ENCODE results near the gene TIMM10. TPM values are rescaled to one million over a fixed set of nuclear protein-coding genes. Genes with fewer than 3 reads are reported as not detected.

Gene TIMM10
- total and polyA plus RNA-seq, 2 donors (not counting 1 experiment from before 2014, with no cell fraction given) = 32.2 to 57.6 TPM

DNA sequence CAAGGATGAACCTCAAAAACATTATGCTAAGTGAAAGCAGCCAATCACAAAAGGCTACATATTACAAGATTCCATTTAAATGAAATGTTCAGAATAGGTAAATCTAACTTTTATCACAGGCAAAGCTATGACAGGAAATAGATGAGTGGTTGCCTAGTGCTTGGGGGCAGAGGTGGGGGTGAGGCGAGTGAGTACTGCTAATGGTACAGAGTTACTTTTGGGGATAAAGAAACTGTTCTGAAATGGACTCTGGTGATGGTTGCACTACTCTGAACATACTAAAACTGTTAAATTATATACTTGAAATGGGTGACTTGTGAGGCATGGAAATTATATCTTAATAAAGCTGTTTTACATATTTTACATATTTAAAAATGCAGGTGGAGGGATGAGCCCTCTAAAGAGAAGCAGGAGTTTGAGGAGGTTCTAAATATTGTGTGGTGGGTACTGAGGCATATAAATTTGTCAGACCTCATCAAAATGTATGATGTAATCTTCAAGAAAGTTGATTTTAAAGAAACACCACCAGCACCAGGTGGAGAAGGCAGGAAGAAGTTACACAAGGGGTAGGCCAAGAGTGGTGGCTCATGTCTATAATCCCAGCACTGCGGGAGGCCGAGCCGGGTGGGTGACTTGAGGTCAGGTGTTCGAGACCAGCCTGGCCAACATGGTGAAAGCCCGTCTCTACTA is 18.7 kb downstream of the TIMM10 start:
- H3K4me1 ChIP-seq (ENCODE audit: control insufficient read depth, extremely low read depth, insufficient read depth, low read length) = peaks cover 3% of the 10 kb centered on the region
- no peak overlapping the region for H3K4me3 ChIP-seq (replicated peaks in 1 of 4; ENCODE audit: control extremely low read depth in 1 of 4, insufficient read depth in 1 of 4, low read depth in 3 of 4, low read length in 4 of 4)
- peaks cover 3% of the 10 kb centered on the region for H3K36me3 ChIP-seq (ENCODE audit: control insufficient read depth, insufficient read depth, low read length)

DNA sequence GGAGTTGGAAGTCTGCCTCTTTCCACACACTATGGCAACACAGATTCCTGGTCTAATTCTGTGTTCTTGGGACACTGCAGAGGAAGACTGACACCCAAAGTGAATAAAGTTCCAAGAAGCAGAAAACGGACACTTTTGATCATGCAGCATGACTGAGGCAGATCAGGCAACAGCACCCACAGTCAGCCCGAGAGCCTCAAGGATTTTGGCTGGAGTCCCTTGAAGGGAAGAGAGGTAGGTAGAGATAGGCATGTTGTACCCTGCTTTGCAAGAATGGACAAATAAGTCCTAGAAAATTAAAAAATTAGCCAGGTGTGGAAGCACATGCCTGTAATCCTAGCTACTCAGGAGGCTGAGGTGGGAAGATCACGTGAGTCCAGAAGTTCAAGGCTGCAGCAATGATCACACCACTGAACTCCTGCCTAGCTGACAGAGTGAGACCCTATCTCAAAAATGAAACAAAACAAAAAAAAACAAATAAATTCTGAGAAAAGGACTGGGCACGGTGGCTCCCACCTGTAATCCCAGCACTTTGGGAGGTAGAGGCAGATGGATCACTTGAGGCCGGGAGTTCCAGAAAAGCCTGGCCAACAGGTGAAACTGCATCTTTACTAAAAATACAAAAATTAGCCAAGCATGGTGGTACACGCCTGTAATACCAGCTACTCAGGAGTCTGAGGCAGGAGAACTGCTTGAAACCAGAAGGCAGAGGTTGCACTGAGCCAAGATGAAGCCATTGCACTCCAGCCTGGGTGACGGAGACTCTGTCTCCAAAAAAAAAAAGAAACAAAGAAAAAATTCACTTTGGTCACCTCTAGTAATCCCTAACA is 22.0 kb downstream of the TIMM10 start:
- no peak overlapping the region for H3K4me3 ChIP-seq (replicated peaks in 1 of 4; ENCODE audit: control extremely low read depth in 1 of 4, insufficient read depth in 1 of 4, low read depth in 3 of 4, low read length in 4 of 4)
- H4K20me1 ChIP-seq (ENCODE audit: control insufficient read depth, extremely low read depth, insufficient read depth, low read length) = no peaks in the 10 kb centered on the region
- no peaks in the 10 kb centered on the region for H3K79me2 ChIP-seq (ENCODE audit: control insufficient read depth, insufficient read depth, low read length)
- H3K9ac ChIP-seq (ENCODE audit: insufficient read depth, low read length) = no peak overlapping the region
- H3K9me3 ChIP-seq (ENCODE audit: control insufficient read depth, insufficient read depth, low read depth, low read length) = no peaks in the 10 kb centered on the region
- H3K27ac ChIP-seq (ENCODE audit: insufficient read depth, low read length) = no peak overlapping the region
- H3K36me3 ChIP-seq (ENCODE audit: control insufficient read depth, insufficient read depth, low read length) = peaks cover 3% of the 10 kb centered on the region
- H3K4me2 ChIP-seq (ENCODE audit: extremely low read depth, insufficient read depth, low read length) = no peak overlapping the region
- H2AFZ ChIP-seq (ENCODE audit: low read length) = no peak overlapping the region
- H3K4me1 ChIP-seq (ENCODE audit: control insufficient read depth, extremely low read depth, insufficient read depth, low read length) = no peaks in the 10 kb centered on the region
- TF ChIP-seq, protein P1, sequence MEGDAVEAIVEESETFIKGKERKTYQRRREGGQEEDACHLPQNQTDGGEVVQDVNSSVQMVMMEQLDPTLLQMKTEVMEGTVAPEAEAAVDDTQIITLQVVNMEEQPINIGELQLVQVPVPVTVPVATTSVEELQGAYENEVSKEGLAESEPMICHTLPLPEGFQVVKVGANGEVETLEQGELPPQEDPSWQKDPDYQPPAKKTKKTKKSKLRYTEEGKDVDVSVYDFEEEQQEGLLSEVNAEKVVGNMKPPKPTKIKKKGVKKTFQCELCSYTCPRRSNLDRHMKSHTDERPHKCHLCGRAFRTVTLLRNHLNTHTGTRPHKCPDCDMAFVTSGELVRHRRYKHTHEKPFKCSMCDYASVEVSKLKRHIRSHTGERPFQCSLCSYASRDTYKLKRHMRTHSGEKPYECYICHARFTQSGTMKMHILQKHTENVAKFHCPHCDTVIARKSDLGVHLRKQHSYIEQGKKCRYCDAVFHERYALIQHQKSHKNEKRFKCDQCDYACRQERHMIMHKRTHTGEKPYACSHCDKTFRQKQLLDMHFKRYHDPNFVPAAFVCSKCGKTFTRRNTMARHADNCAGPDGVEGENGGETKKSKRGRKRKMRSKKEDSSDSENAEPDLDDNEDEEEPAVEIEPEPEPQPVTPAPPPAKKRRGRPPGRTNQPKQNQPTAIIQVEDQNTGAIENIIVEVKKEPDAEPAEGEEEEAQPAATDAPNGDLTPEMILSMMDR (conservative IDR thresholded peaks at IDR 0.05 in 1 of 2, IDR thresholded peaks at IDR 0.05 in 1 of 2; ENCODE audit: low read depth in 1 of 2, low read length in 2 of 2) = no peak
- TF ChIP-seq EZH2 (IDR thresholded peaks at IDR 0.05; ENCODE audit: low read length, missing control alignments) = no peak
- DNase-seq (ENCODE audit: low read depth in 2 of 2) = no peak
- H3K27me3 ChIP-seq (ENCODE audit: control insufficient read depth, insufficient read depth, low read length) = no peaks in the 10 kb centered on the region

More for the DNA sequence above, 18.7 kb downstream of the TIMM10 start:
- no peaks in the 10 kb centered on the region for H3K9me3 ChIP-seq (ENCODE audit: control insufficient read depth, insufficient read depth, low read depth, low read length)
- no peak for DNase-seq (ENCODE audit: low read depth in 2 of 2)
- H3K9ac ChIP-seq (ENCODE audit: insufficient read depth, low read length) = no peak overlapping the region
- H3K27me3 ChIP-seq (ENCODE audit: control insufficient read depth, insufficient read depth, low read length) = no peaks in the 10 kb centered on the region
- no peak overlapping the region for H2AFZ ChIP-seq (ENCODE audit: low read length)
- no peak overlapping the region for H3K4me2 ChIP-seq (ENCODE audit: extremely low read depth, insufficient read depth, low read length)
- no peak overlapping the region for H3K27ac ChIP-seq (ENCODE audit: insufficient read depth, low read length)
- no peak for TF ChIP-seq EZH2 (IDR thresholded peaks at IDR 0.05; ENCODE audit: low read length, missing control alignments)
- TF ChIP-seq, protein P1 (conservative IDR thresholded peaks at IDR 0.05 in 1 of 2, IDR thresholded peaks at IDR 0.05 in 1 of 2; ENCODE audit: low read depth in 1 of 2, low read length in 2 of 2) = no peak
- H4K20me1 ChIP-seq (ENCODE audit: control insufficient read depth, extremely low read depth, insufficient read depth, low read length) = no peaks in the 10 kb centered on the region
- no peaks in the 10 kb centered on the region for H3K79me2 ChIP-seq (ENCODE audit: control insufficient read depth, insufficient read depth, low read length)

DNA sequence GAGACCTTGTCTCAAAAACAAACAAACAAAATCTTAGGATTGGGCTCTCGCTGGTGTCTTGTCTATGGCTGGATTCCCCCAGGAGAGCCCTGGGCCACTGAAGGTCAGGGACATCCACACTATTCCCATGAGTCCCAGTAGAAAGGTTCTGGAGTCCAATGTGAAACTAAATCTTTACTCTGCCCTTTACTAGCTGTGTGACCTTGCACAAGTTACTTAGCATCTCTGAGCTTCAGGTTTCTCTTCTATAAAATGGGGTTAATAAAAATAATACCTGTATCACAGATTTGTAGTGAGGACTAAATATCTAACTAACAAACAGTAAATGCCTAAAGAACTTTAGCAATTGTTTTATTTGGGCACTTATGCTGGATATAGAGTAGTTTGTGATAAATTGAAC is 24.0 kb downstream of the TIMM10 start:
- Histone ChIP-seq H3K27ac (ENCODE audit: insufficient read depth, low read length) (no peak overlapping the region), H3K27me3 (ENCODE audit: control insufficient read depth, insufficient read depth, low read length) (no peaks in the 10 kb centered on the region), H3K9ac (ENCODE audit: insufficient read depth, low read length) (no peak overlapping the region), H4K20me1 (ENCODE audit: control insufficient read depth, extremely low read depth, insufficient read depth, low read length) (no peaks in the 10 kb centered on the region), H3K36me3 (ENCODE audit: control insufficient read depth, insufficient read depth, low read length) (no peaks in the 10 kb centered on the region), H3K79me2 (ENCODE audit: control insufficient read depth, insufficient read depth, low read length) (no peaks in the 10 kb centered on the region), H3K4me1 (ENCODE audit: control insufficient read depth, extremely low read depth, insufficient read depth, low read length) (no peaks in the 10 kb centered on the region), H3K4me2 (ENCODE audit: extremely low read depth, insufficient read depth, low read length) (no peak overlapping the region), H3K4me3 (replicated peaks in 1 of 4; ENCODE audit: control extremely low read depth in 1 of 4, insufficient read depth in 1 of 4, low read depth in 3 of 4, low read length in 4 of 4) (no peak overlapping the region), H2AFZ (ENCODE audit: low read length) (no peak overlapping the region), H3K9me3 (ENCODE audit: control insufficient read depth, insufficient read depth, low read depth, low read length) (no peaks in the 10 kb centered on the region)
- TF ChIP-seq, protein P1 (conservative IDR thresholded peaks at IDR 0.05 in 1 of 2, IDR thresholded peaks at IDR 0.05 in 1 of 2; ENCODE audit: low read depth in 1 of 2, low read length in 2 of 2) = no peak
- TF ChIP-seq EZH2 (IDR thresholded peaks at IDR 0.05; ENCODE audit: low read length, missing control alignments) = no peak
- DNase-seq (ENCODE audit: low read depth in 2 of 2) = no peak

Data from fibroblast of lung (primary cell).